ENCODE measurements around the gene ARMC7. TPM values are rescaled to one million over a fixed set of nuclear protein-coding genes. Genes with fewer than 3 reads are reported as not detected.

The ARMC7 gene
- total and polyA plus RNA-seq, 2 donors (not counting 1 experiment from before 2014, with no cell fraction given): 10.4 to 15.9 TPM

- Mint-ChIP-seq H3K4me1 (peaks cover 27% of the 10 kb centered on the region), H3K9me3 (ENCODE audit: insufficient read depth) (no peaks in the 10 kb centered on the region), H3K4me3 (peak overlapping the region; percentile 92), H3K27ac (peak overlapping the region; percentile 88), H3K27me3 (no peaks in the 10 kb centered on the region)
- H3K9me3 ChIP-seq (ENCODE audit: control extremely low read depth in 1 of 3, control insufficient read depth in 2 of 3, insufficient read depth in 1 of 3, low read length in 2 of 3): no peaks in the 10 kb centered on the region
- DNase-seq (peak; percentile 79), ATAC-seq (ENCODE audit: low read depth) (peak; percentile 85)
- no peaks in the 10 kb centered on the region for H3K79me2 ChIP-seq (ENCODE audit: control insufficient read depth, insufficient read depth, low read length)
- ChIA-PET CTCF (interaction anchor here (0.8 to 2.5 kb wide), 7 partner anchors 9 to 124 kb away, joined by 3 to 8 read pairs (median 6); partner anchors contain the start of gene MRPL58), POLR2A (interaction anchor here (0.6 to 1.3 kb wide), 6 partner anchors 10 to 174 kb away, joined by 3 to 4 read pairs (median 3); partner anchors contain the start of gene SLC16A5)
- no peak for TF ChIP-seq CTCF (IDR thresholded peaks at IDR 0.05)
- no peak for TF ChIP-seq EZH2 (IDR thresholded peaks at IDR 0.05; ENCODE audit: borderline replicate concordance, insufficient read depth, low read depth, low read length, poor library complexity, severe bottlenecking)
- H3K27me3 ChIP-seq (replicated peaks in 1 of 4; ENCODE audit: control extremely low read depth in 1 of 4, control insufficient read depth in 3 of 4, insufficient read depth in 4 of 4, low read length in 3 of 4): peaks cover 0 to 1% (median 0%) of the 10 kb centered on the region in 4 experiments
- H2AFZ ChIP-seq (ENCODE audit: insufficient read depth, low read depth, low read length, poor library complexity, severe bottlenecking): peak overlapping the region; percentile 93
- peak overlapping the region in 4 of 5 experiments; percentile 40 to 73 (median 60) for H3K4me3 ChIP-seq (ENCODE audit: control extremely low read depth in 1 of 5, extremely low read depth in 1 of 5, insufficient read depth in 1 of 5, low read depth in 2 of 5, low read length in 4 of 5)
- no peaks in the 10 kb centered on the region for H3K36me3 ChIP-seq (replicated peaks in 1 of 2; ENCODE audit: control extremely low read depth in 1 of 2, control insufficient read depth in 1 of 2, extremely low read depth in 1 of 2, insufficient read depth in 2 of 2, low read length in 1 of 2)
- H3K27ac ChIP-seq (ENCODE audit: low read length in 2 of 2): peak overlapping the region in 1 of 2 donors; percentile 66
- WGBS (ENCODE audit: insufficient coverage): 6% methylated on average over 53 of the region's 53 CpGs
- H3K9ac ChIP-seq (ENCODE audit: low read length): peak overlapping the region; percentile 85
- intact Hi-C loops (cut with micrococcal nuclease): loop anchor here (1.0 kb wide), 1 partner anchor 32 kb away; the partner anchor contains the start of gene ARMC7
- H4K20me1 ChIP-seq (ENCODE audit: control insufficient read depth, insufficient read depth, low read length, poor library complexity, severe bottlenecking): no peaks in the 10 kb centered on the region
- H3K4me1 ChIP-seq (ENCODE audit: control insufficient read depth in 2 of 2, insufficient read depth in 2 of 2, low read length in 2 of 2): peaks cover 21 to 34% of the 10 kb centered on the region in 2 donors
- H3K4me2 ChIP-seq (replicated peaks; ENCODE audit: low read depth, low read length, poor library complexity, severe bottlenecking): peak overlapping the region; percentile 99
Observed at GRCh38 chr17:75077496-75078283, 32.1 kb upstream of the ARMC7 start.

Data from B cell (primary cell).